HG03442 (cell line): ENCODE results near the gene R3HDM1.
"Not testable (repeated sequence)": the region's sequence is repeated elsewhere in the genome, so short reads cannot be mapped to it uniquely, and the experiment has no call there.

Experiments used
- ATAC-seq: cut with Tn5 transposase; IDR thresholded peaks from one replicate; pipeline ENCODE4 v1.9.1; 2021; ENCODE audit warnings: mild to moderate bottlenecking, moderate library complexity; ENCODE audit not compliant: unreplicated experiment

R3HDM1 gene

DNA sequence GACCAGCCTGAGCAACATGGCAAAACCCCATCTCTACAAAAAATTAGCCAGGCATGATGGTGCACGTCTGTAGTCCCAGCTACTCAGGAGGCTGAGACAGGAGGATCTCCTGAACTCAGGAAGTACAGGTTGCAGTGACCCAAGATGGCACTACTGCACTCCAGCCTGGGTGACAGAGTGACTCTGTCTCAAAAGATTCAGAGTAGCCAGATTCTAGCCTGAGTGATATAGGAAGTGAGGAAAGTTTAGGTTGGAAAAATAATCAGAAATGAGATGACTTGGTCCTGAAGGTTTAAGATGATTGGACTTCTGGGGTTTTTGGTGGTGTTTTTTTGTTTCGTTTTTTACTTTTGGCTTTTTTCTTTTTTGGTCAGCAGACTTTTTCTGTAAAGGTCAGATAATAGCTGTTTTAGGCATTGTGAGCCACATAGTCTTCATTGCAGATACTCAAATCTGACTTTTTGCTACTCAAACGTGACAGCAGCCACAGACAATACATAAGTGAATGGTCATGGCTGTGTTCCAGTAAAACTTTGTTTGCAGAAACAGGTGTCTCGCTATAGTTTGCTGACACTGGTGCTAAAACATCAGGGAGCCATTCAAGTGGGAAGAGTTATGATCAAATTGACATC is 106.3 kb downstream of the R3HDM1 start:
- peak; percentile 73 for ATAC-seq

DNA sequence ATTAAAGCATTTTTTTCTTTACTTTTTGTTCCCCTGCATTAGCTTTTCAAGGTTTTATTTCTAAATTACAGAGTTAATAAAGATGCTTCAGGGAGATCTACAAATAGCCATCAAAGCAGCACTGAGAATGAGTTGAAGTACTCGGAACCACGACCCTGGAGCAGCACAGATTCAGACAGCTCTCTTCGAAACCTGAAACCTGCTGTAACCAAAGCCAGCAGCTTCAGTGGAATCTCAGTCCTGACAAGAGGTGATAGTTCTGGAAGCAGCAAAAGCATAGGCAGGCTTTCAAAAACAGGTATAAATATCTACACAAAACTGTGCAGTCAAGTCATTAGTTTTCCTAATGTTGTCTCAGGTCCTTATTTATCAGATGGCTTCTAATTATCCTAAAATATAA is 107.5 kb downstream of the R3HDM1 start:
- no peak for ATAC-seq

DNA sequence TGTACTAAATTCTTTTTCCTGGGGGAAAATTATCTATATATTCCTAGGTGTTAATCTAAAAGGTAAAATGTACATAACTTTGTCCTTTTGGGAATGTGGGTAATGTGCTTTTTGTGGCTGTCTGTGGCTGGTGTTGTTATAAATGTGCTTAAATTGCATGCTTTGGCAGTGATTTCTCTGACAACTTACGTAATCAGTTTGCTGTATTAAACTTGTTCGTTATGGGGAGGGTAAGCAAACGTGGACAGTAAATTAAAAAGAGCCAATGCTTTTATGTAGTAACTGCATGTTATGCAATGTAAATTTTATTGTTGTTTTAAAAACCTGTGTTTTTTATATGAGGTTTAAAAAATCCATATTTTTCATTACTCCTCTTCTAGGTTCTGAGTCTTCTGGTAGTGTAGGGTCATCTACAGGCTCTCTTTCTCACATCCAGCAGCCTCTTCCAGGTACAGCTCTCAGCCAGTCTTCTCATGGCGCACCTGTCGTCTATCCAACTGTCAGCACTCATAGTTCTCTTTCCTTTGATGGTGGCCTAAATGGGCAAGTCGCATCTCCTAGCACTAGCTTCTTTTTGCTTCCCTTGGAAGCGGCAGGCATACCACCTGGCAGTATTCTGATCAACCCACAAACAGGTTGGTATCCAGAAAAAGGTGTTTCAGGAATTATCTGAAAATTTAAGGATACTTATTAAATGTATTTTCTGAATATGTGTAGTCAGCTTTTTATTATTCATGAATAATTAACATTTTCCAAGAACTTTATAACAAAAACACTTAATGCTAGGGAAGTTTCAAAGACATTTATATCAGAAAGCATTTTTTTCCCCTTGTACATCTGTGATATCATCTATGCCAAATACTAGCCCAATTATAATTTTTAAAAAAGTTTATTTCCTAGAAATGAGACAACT is 110.1 kb downstream of the R3HDM1 start:
- no peak for ATAC-seq

DNA sequence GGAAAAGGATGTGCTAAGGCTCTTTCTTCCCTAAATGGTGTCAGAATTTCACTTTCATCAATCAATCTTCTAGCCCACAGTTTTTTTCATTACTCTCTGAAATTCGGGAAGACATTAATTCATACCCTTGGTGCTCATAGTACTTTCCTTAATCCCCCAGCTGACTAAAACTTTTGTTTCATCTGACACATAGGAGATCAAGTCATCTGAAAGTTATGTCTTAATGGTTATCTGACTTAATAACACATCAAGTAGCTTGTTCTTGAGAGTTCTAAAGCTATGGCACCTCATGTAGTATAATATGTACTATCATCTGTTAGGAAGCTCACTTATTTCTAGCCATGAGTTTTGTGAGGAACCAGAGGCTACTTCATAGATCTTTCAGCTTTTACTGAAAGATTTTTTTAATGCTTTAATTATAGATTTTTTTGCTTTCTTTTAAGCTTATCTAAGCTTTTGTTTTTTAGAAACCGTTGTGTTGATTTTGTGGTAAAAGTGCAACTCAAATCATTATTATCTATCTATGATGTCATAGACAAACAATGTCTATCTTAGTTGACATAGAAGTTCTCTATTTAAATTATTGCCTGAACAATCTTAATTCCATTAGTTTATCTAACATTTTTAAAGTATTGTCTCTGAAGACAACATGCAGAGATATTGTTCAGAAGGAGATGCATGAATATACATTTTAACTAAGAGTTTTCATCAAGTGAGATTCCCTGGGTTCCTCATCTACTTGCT is 116.7 kb downstream of the R3HDM1 start:
- no peak for ATAC-seq

DNA sequence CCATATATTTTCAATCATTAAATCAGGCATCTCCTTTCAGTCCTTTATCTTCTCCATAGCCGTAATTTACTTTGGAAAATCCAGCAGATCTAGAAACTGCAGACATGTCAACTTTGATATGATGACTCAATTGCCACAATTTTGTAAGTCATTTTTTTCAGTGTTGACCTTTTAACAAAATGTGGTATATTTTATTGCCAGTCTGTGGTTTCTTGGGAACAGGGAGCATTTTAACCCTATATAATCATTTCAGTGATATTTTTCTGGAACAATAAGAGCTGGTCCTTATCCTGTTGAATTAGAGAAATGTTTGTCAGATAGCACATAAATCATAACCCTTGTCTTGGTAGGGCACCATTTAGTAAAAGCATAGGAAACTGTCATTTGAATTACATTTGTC is 119.4 kb downstream of the R3HDM1 start:
- no peak for ATAC-seq

DNA sequence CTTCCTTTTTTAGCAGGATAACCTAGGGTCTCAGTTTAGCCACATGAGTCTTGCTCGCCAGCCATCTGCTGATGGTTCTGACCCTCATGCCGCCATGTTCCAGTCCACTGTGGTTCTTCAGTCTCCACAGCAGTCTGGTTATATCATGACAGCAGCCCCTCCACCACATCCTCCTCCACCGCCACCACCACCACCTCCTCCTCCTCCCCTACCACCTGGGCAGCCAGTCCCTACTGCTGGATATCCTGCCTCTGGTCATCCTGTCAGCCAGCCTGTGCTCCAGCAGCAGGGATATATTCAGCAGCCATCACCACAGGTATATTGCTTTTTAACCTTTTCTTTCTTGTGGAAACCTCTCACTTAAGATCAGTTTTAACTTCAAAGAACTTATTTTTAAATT is 120.4 kb downstream of the R3HDM1 start:
- ATAC-seq: no peak

DNA sequence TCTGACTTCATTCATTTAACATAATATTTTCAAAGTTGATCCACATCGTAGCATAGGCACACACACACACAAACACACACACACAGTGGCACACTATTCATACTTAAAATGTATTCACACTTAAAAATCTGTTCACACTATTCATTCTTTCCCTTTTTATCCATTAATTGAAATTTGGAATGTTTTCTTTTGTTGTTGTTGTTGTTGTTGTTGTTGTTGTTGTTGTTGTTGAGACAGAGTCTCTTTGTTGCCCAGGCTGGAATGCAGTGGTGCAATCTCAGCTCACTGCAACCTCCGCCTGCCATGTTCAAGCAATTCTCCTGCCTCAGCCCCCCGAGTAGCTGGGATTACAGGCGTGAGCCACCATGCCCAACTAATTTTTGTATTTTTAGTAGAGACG is 123.0 kb downstream of the R3HDM1 start:
- not testable (repeated sequence) for ATAC-seq

DNA sequence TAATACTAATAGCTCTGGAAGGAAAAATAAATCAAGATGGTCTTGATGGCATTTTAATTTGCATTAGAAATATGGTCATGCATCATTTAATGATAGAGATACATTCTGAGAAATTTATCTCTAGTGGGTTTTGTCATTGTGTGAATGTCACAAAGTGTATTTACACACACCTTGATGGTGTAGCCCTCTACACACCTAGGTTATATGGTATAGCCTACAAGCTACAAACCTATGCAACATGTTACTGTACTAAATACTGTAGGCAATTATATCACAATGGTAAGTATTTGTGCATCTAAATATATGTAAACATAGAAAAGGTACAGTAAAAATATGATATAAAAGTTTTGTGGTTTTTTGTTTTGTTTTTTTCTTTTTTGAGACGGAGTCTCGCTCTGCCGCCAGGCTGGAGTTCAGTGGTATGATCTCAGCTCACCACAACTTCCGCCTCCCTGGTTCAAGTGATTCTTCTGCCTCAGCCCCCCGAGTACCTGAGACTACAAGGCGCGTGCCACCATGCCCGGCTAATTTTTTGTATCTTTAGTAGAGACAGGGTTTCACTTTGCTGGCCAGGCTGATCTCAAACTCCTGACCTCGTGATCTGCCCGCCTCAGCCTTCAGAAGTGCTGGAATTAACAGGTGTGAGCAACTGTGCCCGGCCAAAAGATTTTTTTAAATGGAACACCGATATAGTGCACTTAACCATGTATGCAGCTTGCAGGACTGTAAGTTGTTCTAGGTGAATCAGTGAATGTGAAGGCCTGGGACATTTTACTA is 126.7 kb downstream of the R3HDM1 start:
- ATAC-seq: no peak

DNA sequence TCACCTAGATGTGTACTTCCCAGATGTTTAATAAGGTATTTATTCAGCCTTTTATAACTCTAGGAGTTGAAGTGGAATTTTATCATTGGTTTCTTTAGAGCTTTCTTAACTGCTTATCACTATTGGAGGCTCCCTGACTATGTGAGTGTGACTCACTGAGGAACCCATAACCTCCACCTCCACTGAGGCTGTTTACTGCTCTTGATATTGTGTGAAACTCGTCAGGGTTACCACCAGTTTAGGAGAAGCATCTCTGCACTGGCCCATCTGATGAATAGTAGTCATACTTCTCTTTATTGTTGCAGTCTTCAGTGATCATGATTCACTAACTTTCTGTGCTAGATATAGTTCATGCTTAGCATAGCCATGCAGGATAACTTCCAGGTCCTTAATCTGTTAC is 130.8 kb downstream of the R3HDM1 start:
- ATAC-seq: no peak

DNA sequence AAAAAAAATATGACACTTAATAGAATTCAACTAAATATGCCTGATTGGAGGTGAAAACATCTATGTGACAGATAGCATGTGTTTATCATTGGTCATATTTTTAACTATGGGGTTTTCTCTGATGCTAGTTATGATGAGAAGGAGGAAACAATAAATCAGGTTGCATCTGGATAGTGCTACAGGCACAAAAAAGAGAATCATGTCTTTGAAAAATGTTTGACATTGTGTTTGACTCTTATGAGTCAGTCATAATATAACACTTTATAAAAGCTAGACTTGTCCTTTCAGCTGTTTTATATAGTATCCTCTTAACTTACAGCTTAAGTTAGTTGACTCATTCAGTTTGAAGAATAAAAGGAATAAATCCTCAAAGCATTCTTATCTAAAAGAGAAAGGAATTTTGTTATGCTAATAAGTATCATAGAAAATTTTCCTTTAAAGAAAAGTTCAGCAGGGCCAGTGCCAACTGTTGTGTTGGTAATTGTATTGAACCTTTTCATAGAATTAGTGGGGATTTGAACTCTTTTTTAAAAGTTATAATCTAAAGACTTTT is 131.9 kb downstream of the R3HDM1 start:
- no peak for ATAC-seq

DNA sequence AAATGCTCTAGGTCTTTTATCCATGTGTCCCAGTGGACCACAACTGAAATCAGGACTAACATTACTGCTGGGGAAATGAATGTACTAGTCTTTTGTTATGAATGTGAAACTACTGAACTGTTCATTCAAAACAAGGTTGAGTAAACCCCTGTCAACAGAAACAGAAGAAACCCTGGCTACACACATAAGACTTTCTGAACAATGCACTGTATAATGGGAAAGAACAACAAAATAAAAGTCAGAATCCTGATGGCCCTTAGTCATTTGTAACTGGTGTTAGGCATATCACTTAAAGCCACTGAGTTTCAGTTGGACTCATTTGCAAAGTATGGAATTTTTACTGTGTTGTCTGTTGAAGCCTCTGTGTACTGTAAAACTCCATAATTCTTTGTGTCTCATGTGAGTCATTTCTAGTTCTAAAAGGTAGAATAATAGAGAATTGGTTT is 133.4 kb downstream of the R3HDM1 start:
- ATAC-seq: peak; percentile 91

DNA sequence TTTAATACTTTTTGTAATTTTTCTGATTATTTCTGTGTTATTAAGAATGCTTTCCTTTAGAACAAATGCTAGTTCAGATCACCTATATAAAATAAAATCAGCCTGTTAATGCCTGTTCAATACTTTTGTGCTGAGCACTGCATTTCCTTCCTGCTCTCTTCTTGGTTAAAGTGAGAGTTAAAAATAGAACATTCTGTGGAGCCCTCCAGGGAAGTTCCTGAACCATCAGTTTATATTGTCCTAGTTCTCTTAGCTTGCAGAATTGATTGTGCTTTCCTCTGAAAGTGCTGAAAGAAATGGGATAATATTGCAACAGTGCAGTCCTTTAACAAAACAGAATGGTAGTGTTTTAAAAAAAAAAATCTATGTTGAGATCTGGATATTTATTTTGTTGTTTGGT is 135.8 kb downstream of the R3HDM1 start:
- ATAC-seq: no peak

DNA sequence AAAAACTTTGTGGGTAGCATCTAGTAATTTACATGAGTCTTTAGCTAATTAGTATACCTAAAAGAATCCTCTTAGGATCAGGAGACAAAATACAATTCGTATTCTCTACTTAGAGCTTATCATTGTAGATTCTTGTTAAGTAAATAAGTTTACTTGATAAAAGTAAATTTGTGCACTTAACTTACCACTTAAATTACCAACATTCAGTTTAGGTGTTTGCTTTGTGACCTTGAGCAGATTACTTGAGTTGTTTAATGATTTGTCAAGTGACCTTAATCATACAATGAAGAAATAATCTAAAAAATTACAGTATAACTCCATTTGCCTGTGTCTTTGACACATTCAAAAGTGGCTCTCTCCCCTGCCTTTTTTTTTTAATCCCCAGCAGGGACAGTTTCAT is 143.2 kb downstream of the R3HDM1 start:
- ATAC-seq: no peak

DNA sequence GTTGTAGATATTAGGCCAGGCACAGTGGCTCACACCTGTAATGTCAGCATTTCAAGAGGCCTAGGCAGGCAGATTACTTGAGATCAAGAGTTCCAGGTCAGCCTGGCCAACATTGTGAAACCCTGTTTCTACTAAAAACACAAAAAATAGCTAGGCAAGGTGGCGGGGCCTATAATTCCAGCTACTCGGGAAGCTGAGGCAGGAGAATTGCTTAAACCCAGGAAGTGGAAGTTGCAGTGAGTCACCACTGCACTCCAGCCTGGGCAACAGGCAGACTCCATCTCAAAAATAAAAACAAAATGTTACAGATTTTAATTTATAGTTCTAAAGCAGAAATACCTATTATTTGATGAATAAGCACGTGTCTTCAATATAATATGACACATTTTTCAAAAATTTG is 144.7 kb downstream of the R3HDM1 start:
- no peak for ATAC-seq

DNA sequence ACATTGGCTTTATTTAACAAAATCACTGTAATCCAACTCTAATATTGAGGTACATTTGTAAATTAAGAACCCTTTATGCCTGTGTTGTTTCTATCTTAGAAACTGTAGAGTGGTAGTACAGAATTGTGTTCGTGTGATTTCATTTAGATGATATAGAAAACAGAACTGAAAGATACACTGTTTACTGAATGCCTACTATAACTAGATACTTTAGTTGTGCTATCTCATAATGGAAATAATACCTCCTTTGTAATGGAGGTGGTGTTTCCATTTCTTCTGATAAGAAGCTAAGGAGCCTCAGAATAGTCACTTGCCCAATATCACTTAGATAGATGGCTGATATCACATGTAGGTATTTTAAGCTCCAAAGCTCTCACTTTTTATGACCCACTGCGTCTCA is 147.8 kb downstream of the R3HDM1 start:
- ATAC-seq: no peak

DNA sequence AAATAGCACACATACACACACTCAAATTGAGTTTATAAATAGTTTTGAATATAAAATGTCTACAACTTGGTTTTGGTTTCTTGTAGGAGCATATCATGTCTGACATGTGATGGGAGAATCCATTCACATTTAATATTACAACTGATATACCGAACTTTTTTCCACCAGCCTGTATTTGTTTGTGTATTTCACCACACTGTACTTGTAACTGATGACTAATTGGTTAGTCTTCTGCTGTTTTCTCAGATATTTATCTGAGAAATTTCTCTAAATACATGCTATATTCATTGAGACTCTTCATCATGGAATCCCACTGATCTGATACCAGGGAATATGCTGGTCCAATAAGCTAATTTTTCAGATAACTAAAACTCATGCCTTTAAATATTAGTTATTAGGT is 154.1 kb downstream of the R3HDM1 start:
- no peak for ATAC-seq

DNA sequence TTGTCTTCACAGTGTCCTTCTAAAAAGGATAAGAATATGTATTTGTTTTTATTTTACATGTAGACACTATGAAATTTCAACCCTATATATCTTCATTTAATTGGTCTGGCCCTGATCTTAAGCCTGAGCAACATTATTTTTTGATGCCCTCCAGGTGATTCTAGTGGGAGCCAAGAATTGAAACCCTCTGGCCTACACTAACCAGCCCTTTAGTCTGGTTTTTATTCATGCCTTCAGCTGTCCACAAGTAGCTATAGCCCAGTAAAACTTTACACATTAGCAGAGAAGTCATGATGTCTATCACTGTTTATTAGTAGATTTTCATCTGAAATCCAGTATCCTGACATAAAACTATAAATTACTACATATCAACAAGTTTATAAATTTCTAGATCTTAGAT is 157.7 kb downstream of the R3HDM1 start:
- no peak for ATAC-seq

DNA sequence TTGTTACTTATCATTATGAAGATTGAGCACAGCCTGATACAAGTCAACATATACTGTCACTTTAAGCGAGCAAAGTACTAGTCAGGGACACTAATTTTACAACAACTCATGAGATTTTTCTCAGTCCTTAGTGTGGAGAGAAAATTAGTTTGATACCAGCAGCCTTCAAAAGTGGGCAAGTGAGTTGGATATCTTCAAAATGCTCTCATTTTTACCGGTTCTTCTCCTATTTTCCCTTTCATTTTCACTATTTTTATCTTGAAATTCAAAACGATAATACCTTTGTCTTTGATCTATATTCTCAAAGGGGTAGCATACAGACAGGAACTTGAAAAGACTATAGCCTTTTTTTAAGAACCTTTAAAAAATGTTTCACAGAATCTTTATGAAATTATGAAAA is 158.4 kb downstream of the R3HDM1 start:
- ATAC-seq: no peak

DNA sequence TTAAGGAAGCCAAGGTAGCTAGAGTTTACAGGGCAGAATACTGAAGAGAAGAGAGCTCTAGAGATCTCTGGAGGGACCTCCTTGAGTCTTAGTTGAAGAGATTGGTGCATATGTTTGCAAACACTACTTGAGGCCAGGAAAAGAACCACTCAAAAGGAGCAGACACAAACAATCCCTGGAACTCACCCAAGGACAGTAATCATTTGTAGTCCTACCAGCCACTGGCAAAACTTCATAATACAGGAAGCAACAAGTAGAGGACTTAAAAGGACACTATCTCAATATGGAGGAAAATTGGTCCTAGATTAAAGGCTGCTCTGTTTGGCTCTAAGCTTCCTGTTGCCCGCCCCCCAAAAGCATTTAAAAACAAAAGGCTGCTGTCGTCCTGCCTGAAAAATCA is 163.4 kb downstream of the R3HDM1 start:
- no peak for ATAC-seq

DNA sequence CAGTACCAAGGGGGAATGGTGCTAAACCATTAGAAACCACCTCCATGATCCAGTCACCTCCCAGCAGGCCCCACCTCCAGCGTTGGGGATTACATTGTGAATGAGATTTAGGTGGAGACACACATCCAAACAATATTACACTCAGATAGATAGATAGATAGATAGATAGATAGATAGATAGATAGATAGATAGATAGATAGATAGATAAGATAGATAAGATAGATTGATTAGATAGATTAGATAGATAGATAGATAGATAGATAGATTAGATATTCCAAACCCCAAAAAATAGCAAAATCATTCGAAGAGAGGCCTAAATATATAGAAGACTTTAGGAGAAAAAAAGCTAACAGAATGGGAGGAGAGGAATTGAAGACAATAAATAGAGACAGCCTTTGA is 167.6 kb downstream of the R3HDM1 start:
- no peak for ATAC-seq

DNA sequence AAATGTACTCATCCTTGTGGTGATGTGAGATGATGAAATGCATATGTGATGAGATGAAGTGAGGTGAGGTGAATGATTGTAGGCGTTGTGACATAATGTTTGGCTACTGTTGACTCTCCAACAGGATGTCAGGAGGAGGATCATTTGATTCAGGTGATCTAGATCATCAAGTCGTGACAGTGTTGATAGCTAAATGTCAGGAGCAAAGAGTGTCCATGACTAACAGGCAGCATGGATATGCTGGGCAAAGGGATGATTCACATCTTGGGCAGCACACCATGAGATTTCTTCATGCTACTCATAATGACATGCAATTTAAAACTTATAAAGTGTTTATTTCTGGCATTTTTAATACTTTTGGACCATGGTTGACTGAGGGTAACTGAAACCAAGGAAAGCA is 170.2 kb downstream of the R3HDM1 start:
- ATAC-seq: no peak
